Osteocyte (in vitro differentiated cells): ENCODE results near the gene CHCHD10. TPM values are rescaled to one million over a fixed set of nuclear protein-coding genes. Genes with fewer than 3 reads are reported as not detected.
A peak's percentile ranks its signal among the peaks of the same experiment; 100 is the strongest.

Experiments used
- DNase-seq: peaks from one replicate; pipeline ENCODE4 v3.0.0; 2021; ENCODE audit warnings: mixed read lengths; ENCODE audit not compliant: unreplicated experiment; ENCODE audit errors: extremely low spot score
- H3K27ac Mint-ChIP-seq: one replicate; pipeline ENCODE4 v1.8.0; 2021; ENCODE audit warnings: mild to moderate bottlenecking, mixed read lengths; ENCODE audit not compliant: unreplicated experiment
- H3K27me3 Mint-ChIP-seq: one replicate; pipeline ENCODE4 v1.8.0; 2021; ENCODE audit warnings: mixed read lengths; ENCODE audit not compliant: unreplicated experiment
- H3K36me3 Mint-ChIP-seq: one replicate; pipeline ENCODE4 v1.8.0; 2021; ENCODE audit warnings: mixed read lengths; ENCODE audit not compliant: unreplicated experiment
- H3K4me1 Mint-ChIP-seq: one replicate; pipeline ENCODE4 v1.8.0; 2021; ENCODE audit warnings: mixed read lengths; ENCODE audit not compliant: unreplicated experiment
- H3K4me3 Mint-ChIP-seq: one replicate; pipeline ENCODE4 v1.8.0; 2021; ENCODE audit warnings: mild to moderate bottlenecking, moderate library complexity, mixed read lengths; ENCODE audit not compliant: unreplicated experiment
- H3K9me3 Mint-ChIP-seq: one replicate; pipeline ENCODE4 v1.8.0; 2021; ENCODE audit warnings: mixed read lengths; ENCODE audit not compliant: unreplicated experiment
- CTCF ChIP-seq: fragments of 200-600 bp; sonication (generic); IDR thresholded peaks from 2 replicates; pipeline ENCODE4 v1.5.0; 2021; ENCODE audit warnings: antibody characterized with exemption, mild to moderate bottlenecking, moderate library complexity
- total RNA-seq: library from RNA; stranded (reverse); gene quantifications from 2 replicates; pipeline ENCODE4 v1.2.1, GENCODE V29; 2021

CHCHD10 gene
- total RNA-seq, 1 donor from 2014 or later, result 34.0 TPM

- no peaks in the 10 kb centered on the region for H3K27me3 Mint-ChIP-seq
- TF ChIP-seq CTCF, result no peak
- H3K4me1 Mint-ChIP-seq, result peaks cover 47% of the 10 kb centered on the region
- H3K4me3 Mint-ChIP-seq, result no peak overlapping the region
- no peak overlapping the region for H3K27ac Mint-ChIP-seq
- DNase-seq, result no peak
- H3K36me3 Mint-ChIP-seq, result peaks cover 3% of the 10 kb centered on the region
- H3K9me3 Mint-ChIP-seq, result no peaks in the 10 kb centered on the region
Measured at GRCh38 chr22:23780146-23780748, 12.5 kb upstream of the CHCHD10 start.

DNA sequence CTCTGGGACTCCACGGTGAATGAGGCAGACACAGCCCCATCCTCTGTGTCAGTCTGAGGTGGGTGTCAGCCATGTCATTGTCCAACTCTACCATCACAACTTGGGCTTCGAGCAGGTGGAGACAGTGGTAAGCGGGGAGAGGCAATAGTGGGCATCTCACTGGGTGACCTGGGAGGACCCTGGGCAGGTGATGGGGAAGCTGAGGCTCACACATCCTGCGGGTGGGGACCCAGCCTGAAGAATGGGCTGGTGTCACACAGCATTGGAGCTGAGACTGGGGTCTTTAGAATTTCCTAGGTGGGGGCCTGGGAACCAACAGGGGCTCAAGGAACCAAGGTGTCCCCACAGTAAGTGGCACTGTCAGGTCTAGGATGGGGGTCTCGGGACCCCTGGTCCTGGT lies 12.0 kb upstream of the CHCHD10 start:
- no peak for TF ChIP-seq CTCF
- no peaks in the 10 kb centered on the region for H3K9me3 Mint-ChIP-seq
- DNase-seq, result no peak
- no peaks in the 10 kb centered on the region for H3K27me3 Mint-ChIP-seq
- no peak overlapping the region for H3K4me3 Mint-ChIP-seq
- peak overlapping the region; percentile 47 for H3K27ac Mint-ChIP-seq
- peaks cover 52% of the 10 kb centered on the region for H3K4me1 Mint-ChIP-seq
- H3K36me3 Mint-ChIP-seq, result peaks cover 3% of the 10 kb centered on the region

DNA sequence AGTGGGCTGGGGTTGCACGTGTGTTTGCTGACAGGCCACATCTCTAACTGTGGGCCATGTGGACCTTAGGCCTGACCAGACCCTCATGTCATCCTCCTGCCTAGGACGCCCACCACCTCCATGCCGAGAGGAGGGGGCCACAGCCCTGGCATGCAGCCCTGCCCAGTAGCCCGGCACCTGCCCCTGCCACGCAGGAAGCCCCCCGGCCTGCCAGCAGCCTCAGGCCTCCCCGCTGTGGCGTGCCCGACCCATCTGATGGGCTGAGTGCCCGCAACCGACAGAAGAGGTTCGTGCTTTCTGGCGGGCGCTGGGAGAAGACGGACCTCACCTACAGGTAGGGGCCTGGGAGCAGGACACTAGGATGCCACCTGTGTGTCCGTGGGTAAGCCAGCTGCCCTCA lies 11.3 kb upstream of the CHCHD10 start:
- no peaks in the 10 kb centered on the region for H3K9me3 Mint-ChIP-seq
- no peak overlapping the region for H3K27ac Mint-ChIP-seq
- no peak for TF ChIP-seq CTCF
- peaks cover 3% of the 10 kb centered on the region for H3K36me3 Mint-ChIP-seq
- no peak for DNase-seq
- peaks cover 52% of the 10 kb centered on the region for H3K4me1 Mint-ChIP-seq
- H3K27me3 Mint-ChIP-seq, result no peaks in the 10 kb centered on the region
- no peak overlapping the region for H3K4me3 Mint-ChIP-seq

DNA sequence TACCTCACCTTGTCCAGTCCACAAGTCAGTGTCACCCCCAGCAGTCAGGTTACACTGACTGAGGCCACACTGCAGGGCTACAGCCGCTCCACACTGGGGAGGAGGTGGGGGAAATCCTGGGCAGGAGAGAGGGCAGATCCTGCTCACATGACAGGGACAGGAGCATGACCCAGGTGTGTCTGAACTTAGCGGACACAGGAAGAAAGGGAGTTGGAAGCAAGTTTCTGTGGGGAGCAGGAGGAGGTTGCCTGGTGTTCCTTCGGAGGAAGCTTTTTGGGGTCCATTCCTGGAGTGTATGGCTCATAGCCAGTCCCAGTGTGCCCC lies 10.8 kb upstream of the CHCHD10 start:
- Mint-ChIP-seq H3K36me3 (peaks cover 3% of the 10 kb centered on the region), H3K9me3 (no peaks in the 10 kb centered on the region), H3K4me3 (no peak overlapping the region), H3K4me1 (peaks cover 54% of the 10 kb centered on the region), H3K27me3 (no peaks in the 10 kb centered on the region), H3K27ac (no peak overlapping the region)
- no peak for TF ChIP-seq CTCF
- no peak for DNase-seq

- TF ChIP-seq CTCF, result no peak
- DNase-seq, result no peak
- Mint-ChIP-seq H3K27ac (no peak overlapping the region), H3K4me1 (peaks cover 60% of the 10 kb centered on the region), H3K27me3 (no peaks in the 10 kb centered on the region), H3K9me3 (no peaks in the 10 kb centered on the region), H3K4me3 (no peak overlapping the region), H3K36me3 (peaks cover 3% of the 10 kb centered on the region)
Measured at GRCh38 chr22:23777776-23778576, 10.2 kb upstream of the CHCHD10 start.
